NCI-H1092 treated with DMSO at 0.1 percent for 48 hours (cell line): ENCODE data around the gene PLEKHM2.
"Not testable (repeated sequence)": the region's sequence is repeated elsewhere in the genome, so short reads cannot be mapped to it uniquely, and the experiment has no call there.

Experiments used
- DNase-seq: peaks from one replicate; lab custom pipeline; 2025; lab: John Stamatoyannopoulos, UW

Gene PLEKHM2, protein sequence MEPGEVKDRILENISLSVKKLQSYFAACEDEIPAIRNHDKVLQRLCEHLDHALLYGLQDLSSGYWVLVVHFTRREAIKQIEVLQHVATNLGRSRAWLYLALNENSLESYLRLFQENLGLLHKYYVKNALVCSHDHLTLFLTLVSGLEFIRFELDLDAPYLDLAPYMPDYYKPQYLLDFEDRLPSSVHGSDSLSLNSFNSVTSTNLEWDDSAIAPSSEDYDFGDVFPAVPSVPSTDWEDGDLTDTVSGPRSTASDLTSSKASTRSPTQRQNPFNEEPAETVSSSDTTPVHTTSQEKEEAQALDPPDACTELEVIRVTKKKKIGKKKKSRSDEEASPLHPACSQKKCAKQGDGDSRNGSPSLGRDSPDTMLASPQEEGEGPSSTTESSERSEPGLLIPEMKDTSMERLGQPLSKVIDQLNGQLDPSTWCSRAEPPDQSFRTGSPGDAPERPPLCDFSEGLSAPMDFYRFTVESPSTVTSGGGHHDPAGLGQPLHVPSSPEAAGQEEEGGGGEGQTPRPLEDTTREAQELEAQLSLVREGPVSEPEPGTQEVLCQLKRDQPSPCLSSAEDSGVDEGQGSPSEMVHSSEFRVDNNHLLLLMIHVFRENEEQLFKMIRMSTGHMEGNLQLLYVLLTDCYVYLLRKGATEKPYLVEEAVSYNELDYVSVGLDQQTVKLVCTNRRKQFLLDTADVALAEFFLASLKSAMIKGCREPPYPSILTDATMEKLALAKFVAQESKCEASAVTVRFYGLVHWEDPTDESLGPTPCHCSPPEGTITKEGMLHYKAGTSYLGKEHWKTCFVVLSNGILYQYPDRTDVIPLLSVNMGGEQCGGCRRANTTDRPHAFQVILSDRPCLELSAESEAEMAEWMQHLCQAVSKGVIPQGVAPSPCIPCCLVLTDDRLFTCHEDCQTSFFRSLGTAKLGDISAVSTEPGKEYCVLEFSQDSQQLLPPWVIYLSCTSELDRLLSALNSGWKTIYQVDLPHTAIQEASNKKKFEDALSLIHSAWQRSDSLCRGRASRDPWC

DNA sequence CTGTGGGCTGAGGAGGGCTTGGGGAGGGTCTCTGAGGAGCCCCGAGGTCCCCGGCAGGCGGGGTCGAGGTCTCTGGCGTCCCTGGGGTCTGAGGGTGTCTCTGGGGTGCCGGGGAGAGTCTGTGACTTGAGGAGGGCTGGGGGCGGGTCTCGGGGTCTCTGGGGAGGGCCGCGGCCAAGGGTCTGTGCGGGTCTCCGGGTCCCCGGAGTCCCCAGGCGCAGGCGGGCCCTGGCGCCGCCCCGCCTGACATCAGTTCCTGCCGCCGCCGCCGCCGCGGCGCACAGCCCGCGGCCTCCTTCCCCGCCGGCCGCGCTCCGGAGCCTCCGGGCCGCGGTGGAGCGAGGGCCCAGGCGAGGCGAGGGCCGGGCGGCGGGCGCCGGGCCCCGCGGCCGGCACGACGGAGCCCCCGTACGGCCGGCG, at the start of gene PLEKHM2:
Gene PLEKHM2 (plus strand): TSS at position 279 of the 420 bp plus-strand sequence. CDS start 239 bp downstream, outside the sequence.
- DNase-seq, result peak; percentile 25

DNA sequence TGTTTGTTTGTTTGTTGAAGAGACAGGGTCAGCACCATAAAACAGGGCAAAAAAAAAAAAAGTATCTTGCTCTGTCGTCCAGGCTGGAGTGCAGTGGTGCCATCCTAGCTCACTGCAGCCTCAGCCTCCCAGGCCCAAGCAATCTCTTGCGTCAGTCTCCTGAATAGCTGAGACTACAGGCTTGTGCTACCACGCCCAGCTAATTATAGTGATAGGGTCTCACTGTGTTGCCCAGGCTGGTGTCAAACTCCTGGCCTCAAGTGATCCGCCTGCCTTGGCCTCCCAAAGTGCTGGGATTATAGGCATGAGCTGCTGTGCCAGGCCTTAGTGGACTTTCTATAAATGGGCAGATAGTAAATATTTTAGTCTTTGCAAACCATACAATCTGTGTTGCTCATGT, 47.7 kb upstream of the PLEKHM2 start:
- DNase-seq, result no peak

DNA sequence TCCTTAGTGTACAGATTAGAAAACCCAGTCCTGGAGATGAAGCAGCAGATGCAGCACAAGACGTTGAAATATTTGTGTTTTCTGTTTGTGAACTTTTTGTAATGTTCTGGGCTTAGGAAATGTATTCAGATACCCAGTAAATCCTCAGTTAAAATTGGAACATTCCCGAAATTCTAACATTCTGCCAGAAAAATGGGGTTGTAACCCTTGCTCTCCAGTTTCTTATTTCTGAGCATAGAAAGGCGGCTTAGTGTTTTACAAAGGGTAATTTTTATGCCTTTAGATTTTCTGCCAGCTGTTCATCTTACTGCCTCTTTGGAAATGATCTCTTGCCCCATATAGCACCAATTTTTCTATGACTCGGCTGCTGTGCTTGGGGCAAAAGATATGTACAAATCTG, 46.3 kb upstream of the PLEKHM2 start:
- no peak for DNase-seq

DNA sequence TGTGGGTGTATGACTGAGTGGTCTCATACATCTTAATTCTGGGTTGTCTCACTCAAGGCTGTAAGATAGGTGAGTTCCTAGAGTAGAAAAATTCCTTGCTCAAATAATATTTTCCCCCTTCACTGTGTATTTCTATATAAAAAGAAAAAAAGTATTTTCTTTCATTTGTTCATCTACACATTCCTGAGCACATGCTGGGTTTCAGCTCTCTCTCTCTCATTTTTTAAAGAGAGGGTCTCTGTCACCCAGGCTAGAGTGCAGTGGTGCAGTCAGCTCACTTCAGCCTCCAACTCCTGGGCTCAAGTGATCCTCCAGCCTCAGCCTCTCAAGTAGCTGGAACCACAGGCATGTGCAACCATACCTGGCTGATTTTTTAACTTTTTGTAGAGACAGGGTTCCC, 44.9 kb upstream of the PLEKHM2 start:
- no peak for DNase-seq

DNA sequence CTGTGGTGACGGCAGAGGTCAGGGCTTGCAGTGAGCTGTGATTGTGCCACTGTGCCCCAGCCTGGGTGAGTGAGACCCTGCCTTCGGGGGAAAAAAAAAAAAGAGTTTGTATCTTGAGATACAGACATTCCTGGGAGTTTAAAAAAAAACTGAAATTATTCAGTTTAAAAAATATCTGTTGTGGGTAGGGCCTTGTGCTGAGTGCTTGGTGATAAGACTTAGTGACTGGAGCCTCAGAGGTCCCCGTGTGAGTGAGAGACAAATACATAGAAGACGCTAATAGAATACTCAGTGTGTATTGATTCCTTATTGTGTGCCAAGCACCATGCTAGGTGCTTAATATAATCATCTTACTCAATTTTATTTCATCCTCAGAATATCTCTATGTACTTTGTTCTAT, 44.2 kb upstream of the PLEKHM2 start:
- no peak for DNase-seq

DNA sequence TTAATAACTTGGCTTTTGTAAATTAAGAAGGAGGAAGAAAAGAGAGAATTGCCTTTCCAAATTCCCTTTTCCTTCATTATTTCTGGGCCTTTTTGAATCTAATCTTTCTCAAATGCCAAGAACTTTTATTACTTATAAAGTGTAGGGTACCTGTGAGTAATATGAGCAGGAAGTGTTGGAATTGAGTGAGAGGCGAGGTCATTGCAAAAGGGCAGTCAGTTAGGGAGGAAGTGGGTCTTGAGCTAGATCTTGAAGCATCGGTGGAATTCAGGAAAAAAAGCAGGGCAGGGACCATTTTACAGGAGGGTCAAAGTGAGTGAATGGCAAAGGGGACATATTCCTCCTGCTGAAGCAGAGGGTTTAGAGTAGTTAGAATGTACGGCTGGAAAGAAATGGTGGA, 43.5 kb upstream of the PLEKHM2 start:
- DNase-seq, result no peak

DNA sequence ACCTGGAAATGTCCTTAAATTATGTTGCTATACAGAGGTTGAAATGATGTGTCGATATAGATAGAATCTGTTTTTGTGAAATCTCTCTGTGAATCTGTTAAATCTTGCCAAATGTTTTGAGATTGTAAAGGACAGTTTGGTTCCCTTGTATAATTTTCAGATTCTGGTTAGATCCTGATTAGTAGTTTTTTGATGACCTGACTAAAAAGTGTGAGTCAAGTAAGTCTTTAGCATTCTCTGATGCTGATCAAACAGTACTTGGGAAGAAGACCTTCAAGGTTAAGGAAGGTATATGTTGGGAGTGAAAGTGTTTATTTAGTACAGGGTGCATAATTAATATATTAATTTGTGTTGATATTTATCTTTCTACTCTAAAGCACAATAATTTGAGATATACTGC, 34.2 kb upstream of the PLEKHM2 start:
- DNase-seq, result no peak

DNA sequence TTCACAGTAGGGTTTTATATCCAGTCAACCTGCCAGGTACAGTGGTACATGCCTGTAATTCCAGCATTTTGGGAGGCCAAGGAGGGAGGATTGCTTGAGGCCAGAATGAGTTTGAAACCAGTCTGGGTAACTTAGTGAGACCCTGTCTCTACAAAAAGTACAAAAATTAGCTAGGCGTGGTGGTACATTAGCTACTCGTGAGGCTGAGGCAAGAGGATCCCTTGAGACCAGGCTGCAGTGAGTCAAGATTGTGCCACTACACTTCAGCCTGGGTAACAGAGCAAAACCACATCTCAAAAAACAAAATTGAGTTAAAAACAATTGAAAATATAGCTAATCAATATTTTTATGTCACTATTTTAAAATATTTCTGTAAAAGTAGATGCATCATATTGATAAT, 33.7 kb upstream of the PLEKHM2 start:
- DNase-seq, result no peak

DNA sequence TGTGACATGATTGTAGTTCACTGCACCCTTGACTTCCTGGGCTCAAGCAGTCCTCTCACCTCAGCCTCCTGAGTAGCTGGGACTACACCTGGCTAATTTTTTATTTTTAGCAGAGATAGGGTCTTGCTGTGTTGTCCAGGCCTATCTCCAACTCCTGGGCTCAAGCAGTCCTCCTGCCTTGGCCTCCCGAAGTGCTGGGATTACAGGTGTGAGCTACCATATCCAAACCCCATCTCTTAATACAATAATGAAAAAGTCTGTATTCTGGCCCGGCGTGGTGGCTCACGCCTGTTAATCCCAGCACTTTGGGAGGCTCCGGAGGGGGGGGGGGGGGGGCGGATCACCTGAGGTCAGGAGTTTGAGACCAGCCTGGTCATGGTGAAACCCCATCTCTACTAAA, 32.0 kb upstream of the PLEKHM2 start:
- not testable (repeated sequence) for DNase-seq

DNA sequence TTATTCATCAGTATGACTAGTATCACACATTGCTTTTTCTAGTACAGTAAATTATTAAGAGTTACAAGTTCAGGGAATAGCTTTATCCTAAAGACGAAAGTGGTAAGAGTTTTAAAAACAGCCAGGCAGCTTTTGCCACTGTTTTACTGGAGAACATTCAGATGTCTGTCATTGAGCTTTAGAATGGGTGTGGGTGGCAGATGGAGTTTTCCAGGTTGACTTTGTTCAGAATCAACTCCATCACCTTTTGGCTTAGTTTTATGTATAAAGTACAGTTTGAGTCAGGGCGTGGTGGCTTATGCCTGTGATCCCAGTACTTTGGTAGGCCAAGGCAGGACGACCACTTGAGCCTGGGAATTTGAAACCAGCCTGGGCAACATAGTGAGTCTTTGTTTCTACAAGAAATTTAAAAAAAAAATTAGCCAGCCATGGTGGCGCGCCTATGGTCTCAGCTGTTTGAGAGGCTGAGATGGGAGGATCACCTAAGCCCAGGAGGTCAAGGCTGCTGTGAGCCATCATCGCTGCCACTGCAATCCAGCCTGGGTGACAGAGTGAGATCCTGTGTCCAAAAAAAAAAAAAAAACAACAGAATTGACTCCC, 29.9 kb upstream of the PLEKHM2 start:
- DNase-seq, result no peak

DNA sequence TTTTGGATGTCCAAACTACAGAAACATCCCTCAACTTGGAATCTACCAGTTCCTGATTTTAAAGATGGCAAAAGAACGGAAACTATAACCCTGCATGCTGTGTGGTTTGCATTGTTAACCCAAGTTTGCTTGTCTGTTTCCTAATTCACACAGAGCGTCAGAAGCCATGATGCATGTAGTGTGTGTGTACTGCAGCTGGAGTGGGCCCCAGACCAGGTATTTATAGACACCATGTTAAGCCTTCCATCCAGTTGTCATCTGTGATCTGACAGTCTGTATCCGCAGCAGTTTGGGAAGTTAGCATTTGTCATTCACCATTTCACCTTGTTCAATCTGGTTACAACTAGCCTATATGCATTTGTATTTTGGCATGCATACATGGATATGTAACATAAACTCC, 27.7 kb upstream of the PLEKHM2 start:
- DNase-seq, result no peak

DNA sequence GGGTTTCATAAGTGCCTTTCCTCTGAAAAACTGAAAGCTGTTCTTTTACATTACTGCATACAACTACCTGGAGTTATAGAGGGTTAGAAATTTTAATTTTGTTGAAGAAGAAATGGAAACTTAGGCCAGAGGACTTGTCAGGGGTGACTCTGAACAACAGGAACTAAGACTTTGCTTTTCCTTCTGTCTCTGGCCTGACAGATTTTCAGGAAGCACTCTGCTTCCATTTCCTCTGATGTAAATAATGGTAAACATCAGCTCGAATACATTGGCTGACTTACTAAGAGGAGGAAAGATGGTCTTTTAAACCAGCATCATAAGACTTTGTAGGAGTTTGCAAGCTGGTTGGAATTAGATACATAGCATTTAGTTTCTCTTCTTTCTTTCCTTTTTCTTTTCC, 27.1 kb upstream of the PLEKHM2 start:
- no peak for DNase-seq

DNA sequence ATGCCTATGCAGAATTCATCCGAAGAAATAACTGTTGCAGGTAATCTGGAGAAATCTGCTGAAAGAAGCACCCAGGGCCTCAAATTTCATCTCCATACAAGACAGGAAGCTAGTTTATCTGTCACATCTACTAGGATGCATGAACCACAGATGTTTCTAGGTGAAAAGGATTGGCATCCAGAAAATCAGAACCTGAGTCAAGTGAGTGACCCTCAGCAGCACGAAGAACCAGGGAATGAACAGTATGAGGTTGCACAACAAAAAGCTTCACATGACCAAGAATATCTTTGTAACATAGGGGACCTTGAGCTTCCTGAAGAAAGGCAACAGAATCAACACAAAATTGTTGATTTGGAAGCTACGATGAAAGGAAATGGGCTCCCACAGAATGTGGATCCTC, 24.0 kb upstream of the PLEKHM2 start:
- no peak for DNase-seq

DNA sequence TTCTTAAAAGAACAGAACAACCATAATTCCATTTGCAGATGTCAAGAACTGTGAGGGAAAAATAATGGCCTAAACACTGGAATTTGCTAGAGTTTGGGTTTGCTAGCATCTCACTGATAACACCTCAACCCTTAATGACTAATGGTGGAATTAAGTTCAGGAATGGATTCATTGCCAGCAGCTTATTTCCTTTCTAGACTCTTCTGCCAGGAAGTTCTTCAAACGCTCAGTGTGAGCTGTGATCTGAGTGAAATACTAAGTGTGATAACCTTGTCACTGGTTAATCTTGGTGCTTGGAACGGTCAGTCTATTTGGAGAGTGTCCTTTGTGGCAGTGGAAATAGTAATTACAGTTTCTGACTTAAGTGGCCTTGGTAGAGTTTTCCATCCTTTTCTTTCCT, 21.6 kb upstream of the PLEKHM2 start:
- no peak for DNase-seq

DNA sequence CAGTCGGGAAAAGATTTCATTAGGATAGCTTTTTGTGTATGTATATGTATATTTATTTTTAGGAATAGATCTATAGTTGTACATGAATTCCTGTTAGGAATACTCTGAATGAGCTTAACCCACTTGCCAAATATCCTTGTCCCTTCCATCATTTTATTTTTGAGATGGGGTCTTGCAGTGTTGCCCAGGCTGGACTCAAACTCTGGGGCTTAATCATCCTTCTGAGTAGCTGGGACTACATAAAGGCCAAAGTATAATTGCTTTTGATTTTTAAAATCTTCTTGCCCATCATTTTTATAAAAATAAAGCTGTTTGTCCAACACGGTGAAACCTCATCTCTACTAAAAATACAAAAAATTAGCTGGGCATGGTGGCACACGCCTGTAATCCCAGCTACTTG, 20.2 kb upstream of the PLEKHM2 start:
- no peak for DNase-seq

DNA sequence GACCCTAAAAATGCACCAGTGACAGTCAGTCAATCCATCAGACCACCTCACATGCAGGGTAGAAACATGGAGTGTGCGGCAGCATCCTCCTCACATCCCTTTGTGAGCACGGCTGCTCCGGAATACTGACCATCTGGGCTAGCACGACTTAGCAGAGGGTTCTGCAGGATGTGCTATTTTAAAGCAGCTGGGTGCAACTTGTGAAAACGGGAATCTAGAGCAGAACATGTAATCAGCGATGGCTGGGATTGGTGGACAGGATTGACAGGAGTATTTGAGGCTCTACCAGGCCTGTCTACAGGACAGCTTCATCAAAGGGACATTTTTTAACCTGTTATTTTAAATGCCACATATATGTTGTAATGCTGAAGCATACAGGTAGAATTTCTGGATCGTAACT, 16.8 kb upstream of the PLEKHM2 start:
- no peak for DNase-seq

DNA sequence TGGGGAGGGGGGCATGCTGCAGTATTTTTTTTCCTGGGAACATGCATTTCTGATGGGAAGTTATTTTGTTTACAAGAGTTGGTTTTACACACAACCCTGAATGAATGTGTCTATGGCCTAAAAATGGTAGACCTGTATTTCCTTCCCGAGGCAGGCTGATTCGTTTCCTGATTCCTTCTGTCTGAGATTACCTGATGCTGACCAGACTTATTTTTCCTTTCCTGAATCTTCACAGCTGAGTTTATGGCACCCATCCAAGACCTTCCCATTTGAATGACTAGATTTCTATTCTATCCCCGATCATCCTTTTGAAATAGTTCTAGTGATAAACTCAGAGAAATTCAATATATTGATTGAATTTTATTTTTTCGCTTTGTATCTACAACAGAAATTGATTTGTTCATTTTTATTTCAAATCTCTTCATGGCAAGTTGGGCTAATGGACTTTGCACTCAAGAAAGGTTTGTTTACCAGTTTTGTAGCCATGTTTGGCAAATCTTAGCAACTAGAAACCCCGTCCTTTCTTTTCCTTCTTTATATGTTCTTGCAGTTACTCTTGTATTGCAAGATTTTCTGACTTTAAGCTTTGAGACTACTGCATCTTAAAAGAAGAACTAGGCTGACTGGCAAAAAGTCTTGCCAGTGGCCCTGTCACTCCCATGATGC, 15.9 kb upstream of the PLEKHM2 start:
- DNase-seq, result no peak

DNA sequence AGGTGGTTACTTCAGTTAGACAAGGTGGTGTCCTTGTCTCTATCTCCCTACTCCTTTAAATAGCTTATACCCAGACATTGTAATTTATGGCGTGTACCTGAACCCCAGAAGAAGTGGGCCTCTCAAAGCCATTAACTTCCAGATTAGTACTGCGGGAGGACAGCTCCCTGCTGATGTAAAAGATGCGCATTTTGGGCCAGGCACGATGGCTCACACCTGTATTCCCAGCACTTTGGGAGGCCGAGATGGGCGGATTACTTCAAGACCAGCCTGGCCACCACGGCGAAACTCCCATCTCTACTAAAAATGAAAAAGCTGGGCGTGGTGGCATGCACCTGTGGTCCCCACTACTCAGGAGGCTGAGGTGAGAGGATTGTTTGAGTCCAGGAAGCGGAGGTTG, 15.0 kb upstream of the PLEKHM2 start:
- no peak for DNase-seq

DNA sequence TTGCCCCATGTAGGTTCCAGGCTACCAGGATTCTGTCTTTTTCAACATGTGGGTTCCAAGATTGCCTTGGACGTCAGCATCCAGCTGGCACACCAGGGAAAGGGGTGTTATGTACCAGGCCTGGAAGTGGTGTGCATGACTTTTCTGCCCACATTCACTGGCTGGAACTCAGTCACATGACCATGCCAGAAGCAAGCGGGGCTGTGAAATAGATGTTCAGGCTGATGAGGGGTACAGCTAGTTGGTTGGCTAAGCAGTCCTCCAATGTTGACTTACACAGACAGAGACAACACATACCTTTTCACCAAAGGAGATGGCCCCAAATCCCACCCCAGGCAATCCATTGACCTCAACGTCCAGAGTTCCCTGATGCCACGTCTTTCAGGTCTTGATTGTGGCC, 14.3 kb upstream of the PLEKHM2 start:
- DNase-seq, result no peak

DNA sequence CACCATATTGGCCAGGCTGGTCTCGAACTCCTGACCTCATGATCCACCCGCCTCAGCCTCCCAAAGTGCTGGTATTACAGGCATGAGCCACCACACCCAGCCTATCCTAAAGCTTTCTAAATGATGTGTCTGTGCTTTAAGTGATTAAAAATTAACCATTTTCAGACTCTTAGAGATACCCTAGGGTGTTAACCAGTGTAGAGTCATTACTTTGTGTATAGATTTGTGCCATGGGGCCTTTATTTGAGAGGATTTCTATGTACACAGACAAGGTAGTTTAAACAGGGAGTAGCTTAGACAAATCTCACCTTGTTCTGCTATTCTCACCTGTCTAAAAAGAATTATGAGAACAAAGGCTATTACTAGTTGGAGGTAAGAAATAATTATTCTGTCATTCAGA, 12.7 kb upstream of the PLEKHM2 start:
- no peak for DNase-seq

DNA sequence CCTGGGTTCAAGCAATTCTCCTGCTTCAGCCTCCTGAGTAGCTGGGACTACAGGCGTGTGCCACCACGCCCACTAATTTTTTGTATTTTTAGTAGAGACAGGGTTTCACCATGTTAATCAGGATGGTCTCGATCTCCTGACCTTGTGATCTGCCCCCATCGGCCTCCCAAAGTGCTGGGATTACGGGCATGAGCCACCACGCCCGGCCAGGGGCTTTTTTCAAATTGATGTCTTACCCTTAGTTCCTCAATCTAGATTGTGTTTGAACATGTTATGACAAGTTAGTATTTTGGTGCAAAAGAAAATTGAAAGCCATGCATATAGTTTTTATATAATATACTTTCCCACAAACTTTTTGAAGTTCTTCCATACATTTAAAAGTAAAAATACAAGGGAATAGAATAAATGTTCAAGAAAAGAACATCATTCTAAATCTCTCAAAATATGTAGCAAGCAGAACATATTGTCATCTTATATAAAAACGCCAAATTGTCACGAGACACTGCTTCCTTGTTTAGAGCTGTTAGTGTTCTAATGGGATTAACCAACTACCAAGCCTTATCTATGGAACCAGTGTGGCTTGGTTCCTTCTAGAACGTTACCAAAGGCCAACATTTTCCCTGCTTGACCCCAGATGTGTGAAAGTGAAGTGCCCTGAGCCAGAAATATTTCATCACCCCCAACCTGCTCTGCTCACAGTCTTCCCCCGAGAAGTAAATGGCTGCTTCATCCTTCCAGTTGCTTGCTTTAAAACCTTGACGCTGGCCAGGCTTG, 9.5 kb upstream of the PLEKHM2 start:
- no peak for DNase-seq
